H1 (cell line): ENCODE data around the gene SPTLC3. TPM values are rescaled to one million over a fixed set of nuclear protein-coding genes. Genes with fewer than 3 reads are reported as not detected.

Experiments used
- CTCF ChIA-PET: fragments of 300-600 bp; sonication (Branson Sonifier 250); formaldehyde crosslinking; loops from one replicate; lab custom pipeline; 2021; ENCODE audit not compliant: partially characterized antibody; lab: Charles Lee
- POLR2A ChIA-PET: fragments of 300-600 bp; sonication (Branson Sonifier 250); formaldehyde crosslinking; loops from one replicate; lab custom pipeline; 2021; ENCODE audit warnings: inconsistent platforms; ENCODE audit not compliant: partially characterized antibody; lab: Charles Lee
- DNase-seq, 2 experiments: peaks; one replicate each; pipeline versions ENCODE4 v3.0.0 to v3.0.0-alpha.2; 2010 to 2022; ENCODE audit warnings: low spot score in 2 of 2, low read depth in 1 of 2, mixed read lengths in 1 of 2
- FAIRE-seq: peaks from 2 replicates; lab custom pipeline; 2011; peaks lifted over from hg19 to GRCh38; lab: Jason Lieb, UNC
- H2AFZ ChIP-seq: 2 replicates; pipeline ENCODE4 v1.8.1; 2012; ENCODE audit warnings: low read length, inconsistent platforms
- H2AK5ac ChIP-seq: 2 replicates; pipeline ENCODE4 v1.6.1; 2013; ENCODE audit warnings: low read depth, low read length
- H2BK120ac ChIP-seq: replicated peaks from 2 replicates; pipeline ENCODE3; 2013; ENCODE audit warnings: low read depth, low read length, inconsistent platforms
- H2BK12ac ChIP-seq: 2 replicates; pipeline ENCODE4 v1.6.1; 2013; ENCODE audit warnings: low read depth, low read length
- H2BK15ac ChIP-seq: 2 replicates; pipeline ENCODE4 v1.6.1; 2013; ENCODE audit warnings: low read length
- H2BK20ac ChIP-seq: 2 replicates; pipeline ENCODE4 v1.6.1; 2013; ENCODE audit warnings: low read length
- H2BK5ac ChIP-seq: 2 replicates; pipeline ENCODE4 v1.6.1; 2013; ENCODE audit warnings: low read depth, low read length
- H3K14ac ChIP-seq: 2 replicates; pipeline ENCODE4 v1.6.1; 2013; ENCODE audit warnings: inconsistent platforms; ENCODE audit not compliant: insufficient read length
- H3K18ac ChIP-seq: 2 replicates; pipeline ENCODE4 v1.6.1; 2013; ENCODE audit warnings: low read length; ENCODE audit errors: extremely low read depth
- H3K23ac ChIP-seq: 2 replicates; pipeline ENCODE4 v1.6.1; 2013; ENCODE audit warnings: inconsistent platforms; ENCODE audit not compliant: insufficient read length
- H3K23me2 ChIP-seq: 2 replicates; pipeline ENCODE4 v1.6.1; 2013; ENCODE audit warnings: low read depth, low read length
- H3K27ac ChIP-seq: 2 replicates; pipeline ENCODE4 v1.6.1; 2011; ENCODE audit warnings: low read depth, low read length, inconsistent platforms
- H3K27me3 ChIP-seq, 4 experiments: replicated peaks in 1 of 4; 1 replicate in 1 of 4; 2 replicates in 3 of 4; pipeline versions ENCODE4 v1.6.1 to v1.8.1; 2011 to 2013; ENCODE audit warnings: low read length in 3 of 4, mild to moderate bottlenecking in 3 of 4, inconsistent platforms in 2 of 4, mixed read lengths in 2 of 4, moderate library complexity in 1 of 4; ENCODE audit not compliant: control insufficient read depth in 3 of 4, insufficient read depth in 3 of 4; ENCODE audit errors: extremely low read depth in 1 of 4
- H3K36me3 ChIP-seq, 4 experiments: 2 replicates each; pipeline versions ENCODE4 v1.6.1 to v1.8.1; 2011 to 2013; ENCODE audit warnings: mild to moderate bottlenecking in 4 of 4, low read length in 3 of 4, moderate library complexity in 2 of 4, control low read depth in 1 of 4, inconsistent platforms in 1 of 4; ENCODE audit not compliant: insufficient read depth in 4 of 4, control insufficient read depth in 2 of 4
- H3K4ac ChIP-seq: replicated peaks from 2 replicates; pipeline ENCODE3; 2013; ENCODE audit warnings: low read length, low read depth, mixed read lengths, inconsistent platforms; ENCODE audit not compliant: insufficient read length
- H3K4me1 ChIP-seq, 4 experiments: replicated peaks in 1 of 4; 1 replicate in 1 of 4; 2 replicates in 3 of 4; pipeline versions ENCODE4 v1.6.1 to v1.8.1; 2011 to 2013; ENCODE audit warnings: low read length in 3 of 4, inconsistent platforms in 2 of 4, mixed read lengths in 1 of 4; ENCODE audit not compliant: insufficient read depth in 4 of 4, control insufficient read depth in 3 of 4
- H3K4me2 ChIP-seq, 2 experiments: 2 replicates each; pipeline versions ENCODE4 v1.6.1 to v1.8.1; 2011 to 2013; ENCODE audit warnings: low read depth in 2 of 2, low read length in 2 of 2, control low read depth in 1 of 2, inconsistent platforms in 1 of 2, mild to moderate bottlenecking in 1 of 2; ENCODE audit not compliant: insufficient read depth in 1 of 2
- H3K4me3 ChIP-seq, 4 experiments: fragments of 200-600, 300-600 bp in 1 of 4; sonication (generic), shearing (Covaris generic), sonication (Bioruptor Twin) in 1 of 4; 2 replicates each; pipeline versions ENCODE4 v1.5.1 to v1.8.1; 2011 to 2016; ENCODE audit warnings: low read length in 4 of 4, low read depth in 3 of 4, control low read depth in 2 of 4, inconsistent platforms in 2 of 4, mild to moderate bottlenecking in 2 of 4, mixed read lengths in 1 of 4, moderate library complexity in 1 of 4; ENCODE audit not compliant: insufficient read depth in 2 of 4; ENCODE audit errors: extremely low read depth in 1 of 4
- H3K56ac ChIP-seq: replicated peaks from 2 replicates; pipeline ENCODE3; 2013; ENCODE audit warnings: low read depth, mild to moderate bottlenecking, mixed read lengths, low read length, inconsistent platforms; ENCODE audit not compliant: insufficient read length
- H3K79me1 ChIP-seq: 2 replicates; pipeline ENCODE4 v1.6.1; 2013; ENCODE audit warnings: low read depth, low read length, control low read depth
- H3K79me2 ChIP-seq, 2 experiments: 2 replicates each; pipeline versions ENCODE4 v1.6.1 to v1.8.1; 2012 to 2013; ENCODE audit warnings: low read length in 2 of 2, mild to moderate bottlenecking in 2 of 2, inconsistent platforms in 1 of 2; ENCODE audit not compliant: insufficient read depth in 2 of 2, control insufficient read depth in 1 of 2
- H3K9ac ChIP-seq, 4 experiments: replicated peaks in 1 of 4; 1 replicate in 1 of 4; 2 replicates in 3 of 4; pipeline versions ENCODE4 v1.6.1 to v1.8.1; 2011 to 2013; ENCODE audit warnings: low read depth in 3 of 4, low read length in 3 of 4, control low read depth in 2 of 4, mild to moderate bottlenecking in 2 of 4, moderate library complexity in 2 of 4, inconsistent platforms in 1 of 4; ENCODE audit errors: extremely low read depth in 1 of 4
- H3K9me3 ChIP-seq, 2 experiments: 2 replicates each; pipeline versions ENCODE4 v1.6.1 to v1.8.1; 2012 to 2013; ENCODE audit warnings: mild to moderate bottlenecking in 2 of 2, moderate library complexity in 2 of 2, control low read depth in 1 of 2, inconsistent platforms in 1 of 2, low read depth in 1 of 2, low read length in 1 of 2, mixed read lengths in 1 of 2; ENCODE audit not compliant: insufficient read depth in 2 of 2
- H4K20me1 ChIP-seq, 2 experiments: replicated peaks in 1 of 2; 2 replicates each; pipeline versions ENCODE3 to v1.8.1; 2011 to 2013; ENCODE audit warnings: inconsistent platforms in 2 of 2, low read length in 2 of 2, mild to moderate bottlenecking in 1 of 2; ENCODE audit not compliant: insufficient read depth in 2 of 2, control insufficient read depth in 1 of 2
- H4K5ac ChIP-seq: 2 replicates; pipeline ENCODE4 v1.6.1; 2013; ENCODE audit warnings: low read length, low read depth, mixed read lengths, inconsistent platforms; ENCODE audit not compliant: insufficient read length
- H4K8ac ChIP-seq: 2 replicates; pipeline ENCODE4 v1.8.0; 2013; ENCODE audit warnings: mild to moderate bottlenecking, moderate library complexity, low read length, inconsistent platforms; ENCODE audit not compliant: insufficient read depth; ENCODE audit errors: extremely low read depth
- H4K91ac ChIP-seq: replicated peaks from 2 replicates; pipeline ENCODE3; 2013; ENCODE audit warnings: low read length, mixed read lengths, inconsistent platforms; ENCODE audit not compliant: insufficient read length
- CEBPB ChIP-seq: IDR thresholded peaks from 2 replicates; pipeline ENCODE4 v1.6.1; 2012; ENCODE audit warnings: low read depth, low read length
- RAD21 ChIP-seq, 2 experiments: IDR thresholded peaks in 1 of 2; conservative IDR thresholded peaks in 1 of 2; 2 replicates each; pipeline ENCODE4 v1.6.1; 2011; ENCODE audit warnings: low read depth in 2 of 2, low read length in 2 of 2, improper control_type of control experiment in 1 of 2, inconsistent platforms in 1 of 2, mild to moderate bottlenecking in 1 of 2, moderate library complexity in 1 of 2
- RNF2 ChIP-seq: fragments of 200-900, 300-1000 bp; sonication (generic); IDR thresholded peaks from 2 replicates; pipeline ENCODE4 v1.7.1; 2016; ENCODE audit warnings: borderline replicate concordance, low read depth, mild to moderate bottlenecking, antibody characterized with exemption, low read length; ENCODE audit not compliant: poor library complexity, severe bottlenecking; ENCODE audit errors: missing control alignments
- SP1 ChIP-seq: IDR thresholded peaks from 2 replicates; pipeline ENCODE4 v1.6.1; 2011; ENCODE audit warnings: low read depth, low read length
- USF2 ChIP-seq: IDR thresholded peaks from 2 replicates; pipeline ENCODE4 v1.6.1; 2011; ENCODE audit warnings: low read length, improper control_type of control experiment
- ZNF274 ChIP-seq: IDR thresholded peaks from 2 replicates; pipeline ENCODE4 v1.7.0; 2012; ENCODE audit warnings: low read length, borderline replicate concordance; ENCODE audit errors: extremely low read depth
- WGBS, 2 experiments: shearing (Covaris generic) in 1 of 2; methylation state at CpG; one replicate each; pipeline versions ENCODE4 v1.1.6 to v1.1.7; 2013 to 2015; ENCODE audit warnings: low lambda C conversion rate in 2 of 2, mixed read lengths in 2 of 2, inconsistent platforms in 1 of 2, low coverage in 1 of 2, missing lambda C conversion rate in 1 of 2; ENCODE audit not compliant: insufficient replicate concordance in 2 of 2, insufficient coverage in 1 of 2, insufficient read length in 1 of 2; ENCODE audit errors: extremely low coverage in 1 of 2, missing lambda C conversion rate in 1 of 2; 5-methylcytosine and 5-hydroxymethylcytosine counted together
- polyA plus RNA-seq, 7 experiments: library from polyadenylated mRNA; depleted of rRNA in 3 of 7; stranded (reverse) in 5 of 7; unstranded in 2 of 7; fragments of >200 nt in 5 of 7; fragments of 200-250 nt in 2 of 7; gene quantifications; 1 replicate in 5 of 7; 2 replicates in 1 of 7; 4 replicates in 1 of 7; pipeline versions ENCODE4 v1.2.1 to v1.2.3, GENCODE V29; 2011 to 2013; ENCODE audit warnings: missing spikeins in 2 of 7, mixed read lengths in 2 of 7
- total RNA-seq: library from RNA; stranded (reverse); fragmentation: NEBNext Ultra II Directional; extraction: Animal tissue kit (Norgen Biotek cat#: 25700); gene quantifications from 2 replicates; pipeline ENCODE4 v1.2.1, GENCODE V29; 2021

Gene SPTLC3
- total and polyA plus RNA-seq, 2 of the 8 experiments (the other 6 are each of a cell fraction or from before 2014, with no cell fraction given), result 0.23 to 0.82 TPM

GRCh38 chr20:13183005-13183404 is 174.2 kb downstream of the SPTLC3 start:
- TF ChIP-seq SP1 (no peak), USF2 (no peak), ZNF274 (no peak), RNF2 (no peak), CEBPB (no peak), RAD21 (IDR thresholded peaks at IDR 0.05 in 1 of 2, conservative IDR thresholded peaks at IDR 0.05 in 1 of 2; ENCODE audit: low read depth in 2 of 2, low read length in 2 of 2) (no peak)
- Histone ChIP-seq H3K27ac (no peak overlapping the region), H4K8ac (no peak overlapping the region)

More at GRCh38 chr20:13183005-13183404, 174.2 kb downstream of the SPTLC3 start:
- 85% methylated on average over 1 of the region's 1 CpG; no CpG with 5 or more reads in 1 of the 2 experiments for WGBS, 2 experiments
- POLR2A ChIA-PET, result no interaction called here
- Histone ChIP-seq H2AK5ac (no peak overlapping the region), H3K79me1 (no peaks in the 10 kb centered on the region), H3K27me3 (no peaks in the 10 kb centered on the region), H3K56ac (no peak overlapping the region), H3K79me2 (no peaks in the 10 kb centered on the region), H2BK120ac (no peak overlapping the region), H3K4me3 (no peak overlapping the region), H3K9me3 (no peaks in the 10 kb centered on the region), H3K4me1 (peaks cover 0 to 3% (median 0%) of the 10 kb centered on the region in 4 experiments; a peak in 4 of 7 replicates), H2BK15ac (no peak overlapping the region), H3K18ac (no peak overlapping the region), H3K14ac (no peak overlapping the region), H2BK5ac (no peak overlapping the region), H3K4me2 (no peak overlapping the region), H2AFZ (no peak overlapping the region), H4K20me1 (no peaks in the 10 kb centered on the region), H3K9ac (no peak overlapping the region), H3K36me3 (no peaks in the 10 kb centered on the region), H2BK12ac (no peak overlapping the region), H4K5ac (no peak overlapping the region), H3K4ac (no peak overlapping the region), H3K23ac (no peak overlapping the region), H4K91ac (no peak overlapping the region), H3K23me2 (0 out of 2 replicates have a peak, but pooled peaks cover 1% of the 10 kb centered on the region), H2BK20ac (no peak overlapping the region)
- no peak for DNase-seq
- no peak for FAIRE-seq
- CTCF ChIA-PET, result interaction anchor here (1.2 kb wide), 1 partner anchor 142 kb away, joined by 3 read pairs; no protein-coding TSS in a partner anchor
